GM19193 (cell line): ENCODE data around the gene LDLR.

ENCODE experiments used
- POLR2A ChIP-seq: IDR thresholded peaks from 4 replicates; pipeline ENCODE4 v1.6.1; 2011; ENCODE audit not compliant: insufficient read depth, insufficient read length; ENCODE audit errors: extremely low read depth

Gene LDLR

DNA sequence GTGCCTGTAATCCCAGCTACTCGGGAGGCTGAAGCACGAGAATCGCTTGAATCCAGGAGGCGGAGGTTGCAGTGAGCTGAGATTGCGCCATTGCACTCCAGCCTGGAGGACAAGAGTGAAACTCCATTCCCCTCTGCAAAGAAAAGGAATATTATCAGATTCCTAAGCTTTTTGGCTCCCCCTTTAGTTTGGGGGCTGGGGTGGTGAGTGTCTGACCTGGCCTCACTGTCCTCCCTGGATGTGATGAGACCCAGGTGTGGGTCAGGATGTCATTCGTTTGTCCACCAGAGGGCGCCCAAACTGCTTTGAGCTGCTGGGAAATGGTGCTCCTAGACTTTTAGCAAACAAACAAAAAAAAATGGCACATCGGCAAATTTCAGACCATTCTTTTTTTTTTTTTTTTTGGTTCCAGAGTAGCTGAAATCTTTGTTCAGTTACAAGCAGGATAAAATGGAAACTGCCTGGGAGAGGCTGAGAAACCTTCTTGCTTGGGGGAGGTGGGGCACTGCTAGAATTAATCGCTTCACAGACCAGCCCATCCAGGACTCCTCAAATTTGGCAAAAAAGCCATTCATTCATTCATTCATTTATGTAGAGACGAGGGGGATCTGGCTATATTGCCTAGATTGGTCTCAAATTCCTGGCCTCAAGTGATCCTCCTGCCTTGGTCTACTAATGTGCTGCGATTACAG is 36.9 kb downstream of the LDLR start:
- no peak for TF ChIP-seq POLR2A

DNA sequence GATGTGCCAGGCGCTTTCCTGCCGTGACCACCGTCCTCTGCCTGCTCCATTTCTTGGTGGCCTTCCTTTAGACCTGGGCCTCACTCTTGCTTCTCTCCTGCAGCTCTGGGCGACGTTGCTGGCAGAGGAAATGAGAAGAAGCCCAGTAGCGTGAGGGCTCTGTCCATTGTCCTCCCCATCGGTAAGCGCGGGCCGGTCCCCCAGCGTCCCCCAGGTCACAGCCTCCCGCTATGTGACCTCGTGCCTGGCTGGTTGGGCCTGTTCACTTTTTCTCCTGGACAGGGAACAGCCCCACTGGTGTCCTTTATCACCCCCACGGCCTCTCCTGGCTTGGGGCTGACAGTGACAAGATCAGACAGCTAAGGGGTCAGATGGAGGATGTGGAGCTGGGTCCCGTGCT is 38.6 kb downstream of the LDLR start:
- no peak for TF ChIP-seq POLR2A

GRCh38 chr19:11130824-11131455 is 41.7 kb downstream of the LDLR start:
- peak; percentile 16 for TF ChIP-seq POLR2A

GRCh38 chr19:11131471-11131870 is 42.2 kb downstream of the LDLR start:
- no peak for TF ChIP-seq POLR2A

GRCh38 chr19:11136400-11137101 is 47.3 kb downstream of the LDLR start:
- TF ChIP-seq POLR2A = no peak

DNA sequence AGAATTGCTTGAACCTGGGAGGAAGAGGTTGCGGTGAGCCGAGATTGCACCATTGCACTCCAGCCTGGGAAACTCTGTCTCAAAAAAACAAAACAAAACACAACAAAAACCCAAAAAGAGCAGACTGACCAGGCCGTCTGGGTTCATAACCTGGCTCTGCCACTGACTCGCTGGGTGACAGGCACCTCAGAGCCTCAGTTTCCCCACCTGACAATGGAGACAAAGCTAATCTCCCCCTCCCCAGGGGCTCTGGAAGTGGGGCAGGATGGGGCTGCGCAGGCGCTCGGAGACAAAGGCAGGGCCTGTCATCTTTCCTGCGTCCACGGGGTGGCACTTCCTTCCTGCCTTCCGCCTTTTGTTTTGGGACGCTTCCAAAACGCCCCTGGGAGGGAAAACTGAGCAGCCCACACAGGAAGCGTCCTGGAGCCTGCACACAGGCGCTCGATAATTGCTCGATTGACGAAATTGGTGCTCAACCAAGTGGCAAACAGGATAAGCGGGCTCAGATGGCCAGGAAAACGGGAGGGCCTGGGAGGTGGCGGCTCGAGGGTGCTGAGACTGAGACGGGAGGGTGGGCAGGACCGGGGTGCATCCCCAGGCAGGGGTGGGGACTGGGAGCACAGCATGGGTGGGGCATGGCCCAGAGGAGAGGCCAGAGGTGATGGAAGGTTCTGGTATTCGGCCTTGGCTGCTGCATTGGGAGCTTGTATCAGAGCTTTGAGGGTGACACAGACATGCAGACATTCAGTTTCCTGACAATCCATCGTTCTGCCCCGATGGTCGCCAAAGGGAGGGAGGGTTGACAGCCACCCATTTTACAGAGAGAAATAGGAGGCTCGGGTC is 48.5 kb downstream of the LDLR start:
- no peak for TF ChIP-seq POLR2A

DNA sequence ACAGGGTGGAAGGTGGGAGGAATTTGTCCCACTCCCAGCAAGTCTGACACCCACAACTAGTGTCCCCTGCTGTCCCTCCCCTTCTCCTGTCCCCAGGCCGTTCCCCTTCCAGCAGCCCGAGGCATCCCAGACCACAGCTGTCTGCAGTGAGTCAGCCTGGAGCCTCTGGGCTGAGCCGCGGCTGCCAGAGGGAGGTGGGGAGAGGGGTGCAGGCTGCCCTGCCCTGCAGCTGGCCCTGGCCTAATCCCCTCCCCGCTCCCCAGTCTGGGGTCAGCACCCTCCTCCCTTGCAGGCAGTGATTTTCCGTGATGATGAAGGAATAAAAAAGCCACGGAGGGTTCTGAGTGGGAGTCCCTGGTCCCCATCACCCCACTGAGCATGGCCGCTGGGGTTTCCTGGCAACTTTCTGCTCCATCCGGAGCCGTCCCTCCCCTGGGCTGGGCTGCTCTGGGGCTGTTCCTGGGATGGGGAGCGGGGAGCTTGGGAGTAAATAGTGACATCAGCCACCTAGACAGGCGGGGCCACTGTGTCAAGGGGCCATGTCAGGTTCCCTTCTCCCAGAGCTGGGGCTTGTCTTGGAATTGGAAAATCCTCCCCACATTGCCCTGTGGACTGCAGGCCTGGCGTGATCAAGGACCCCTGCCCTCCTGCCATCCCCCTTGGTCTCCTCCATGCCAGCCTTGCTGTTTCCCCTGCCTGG is 49.5 kb downstream of the LDLR start:
- TF ChIP-seq POLR2A = peak; percentile 18

DNA sequence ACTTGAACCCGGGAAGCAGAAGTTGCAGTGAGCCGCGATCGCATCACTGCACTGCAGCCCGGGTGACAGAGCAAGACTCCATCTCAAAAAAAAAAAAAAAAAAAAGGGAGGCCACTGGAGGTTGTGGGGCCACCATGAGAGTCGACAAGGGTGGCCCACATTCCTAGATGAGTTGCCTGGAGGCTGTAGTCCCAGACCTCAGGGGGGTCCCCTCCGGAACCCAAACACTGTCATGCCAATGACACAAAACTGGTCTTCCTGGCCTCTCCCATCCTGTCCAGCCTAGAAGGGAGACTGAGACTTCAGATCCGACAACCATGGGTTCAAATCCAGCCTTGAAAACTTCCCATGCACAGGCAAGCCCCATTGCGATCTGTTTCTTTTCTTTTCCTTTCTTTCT is 51.6 kb downstream of the LDLR start:
- no peak for TF ChIP-seq POLR2A

DNA sequence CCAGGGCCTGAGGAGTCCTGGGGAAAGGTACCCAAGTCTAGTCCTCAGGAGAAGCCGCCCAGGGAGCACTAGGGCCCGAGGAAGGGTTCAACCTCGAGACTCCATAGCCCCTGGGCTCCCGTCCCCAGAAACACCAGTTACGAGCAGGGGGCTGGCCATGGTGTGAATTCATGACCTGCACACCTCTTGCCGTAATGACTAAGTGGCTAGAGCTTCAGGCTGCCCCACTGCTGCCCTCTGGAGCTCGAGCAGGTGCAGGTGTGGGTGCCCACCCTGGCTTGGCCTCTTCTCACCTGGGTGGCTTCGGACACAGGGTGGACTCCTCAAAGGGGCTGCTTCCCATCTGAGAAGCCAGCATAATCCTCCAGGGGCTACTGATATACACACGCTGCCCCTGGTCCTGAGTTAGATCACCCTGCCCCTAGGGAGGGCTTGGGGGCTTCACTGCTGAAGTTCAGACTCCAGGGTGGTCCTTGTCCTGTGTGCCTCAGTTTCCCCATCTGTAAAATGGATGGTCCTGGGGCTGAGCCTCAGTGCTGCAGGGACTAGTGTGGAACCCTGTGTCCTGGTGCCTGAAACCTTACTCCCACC is 52.8 kb downstream of the LDLR start:
- no peak for TF ChIP-seq POLR2A

DNA sequence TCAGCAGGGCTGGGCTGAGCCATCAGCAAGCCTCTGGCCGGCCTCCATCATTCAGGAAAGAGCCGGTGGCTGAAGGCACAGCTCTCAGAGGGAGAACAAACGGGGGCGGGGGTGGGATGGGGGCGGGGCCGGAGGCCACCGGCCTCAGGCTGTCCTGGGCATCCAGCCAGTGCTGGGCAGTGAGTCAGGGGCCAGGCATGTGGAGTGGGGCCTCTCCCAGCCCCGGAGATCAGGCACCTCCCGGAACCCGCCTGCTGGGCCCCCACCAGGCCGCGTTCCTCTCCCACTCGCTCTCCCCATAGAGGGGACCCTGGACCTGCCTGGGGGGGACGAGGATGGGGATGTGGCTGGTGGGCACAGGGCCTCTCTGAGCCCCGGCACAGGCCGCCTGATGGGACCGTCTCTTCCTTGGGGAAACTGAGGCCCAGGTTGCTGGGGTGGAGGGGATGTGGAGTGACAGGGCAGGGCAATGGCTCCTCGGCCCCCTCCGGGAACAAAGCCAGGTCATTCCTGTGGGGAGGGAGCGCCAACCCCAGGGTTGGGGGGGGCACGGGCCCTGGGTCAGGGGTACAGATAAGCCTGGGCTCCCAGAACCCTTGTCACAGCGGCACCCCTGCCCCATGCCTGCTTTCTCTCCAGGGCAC is 53.4 kb downstream of the LDLR start:
- TF ChIP-seq POLR2A = no peak

GRCh38 chr19:11145536-11145924 is 56.3 kb downstream of the LDLR start:
- no peak for TF ChIP-seq POLR2A

GRCh38 chr19:11148001-11148400 is 58.7 kb downstream of the LDLR start:
- TF ChIP-seq POLR2A = no peak

GRCh38 chr19:11151181-11151580 is 61.9 kb downstream of the LDLR start:
- TF ChIP-seq POLR2A = no peak
